ENCODE measurements around the gene KIAA1671. TPM values are rescaled to one million over a fixed set of nuclear protein-coding genes. Genes with fewer than 3 reads are reported as not detected.

KIAA1671 gene
- polyA plus RNA-seq, 1 of the 3 experiments (the other 2 are of a cell fraction): 7.4 TPM

- H3K4me3 ChIP-seq (ENCODE audit: low read depth in 2 of 2, low read length in 1 of 2): no peak overlapping the region
- no peak overlapping the region for H3K27ac ChIP-seq (ENCODE audit: low read depth in 2 of 2, low read length in 1 of 2)
- ChIA-PET CTCF (interaction anchor here (0.6 to 1.6 kb wide), 3 partner anchors 13 to 215 kb away, joined by 3 to 6 read pairs (median 4); no protein-coding TSS in a partner anchor), POLR2A (no interaction called here)
- H3K4me2 ChIP-seq: no peak overlapping the region
- H2AFZ ChIP-seq (ENCODE audit: low read depth): no peak overlapping the region
- no peak for DNase-seq
- no peaks in the 10 kb centered on the region for H3K36me3 ChIP-seq (replicated peaks in 1 of 2; ENCODE audit: control insufficient read depth in 1 of 2, insufficient read depth in 2 of 2, low read length in 1 of 2)
- H3K9me3 ChIP-seq: no peaks in the 10 kb centered on the region
- no peak for TF ChIP-seq MEF2A (IDR thresholded peaks at IDR 0.05; ENCODE audit: borderline replicate concordance, low read depth)
- TF ChIP-seq ELF1 (IDR thresholded peaks at IDR 0.05): no peak
- TF ChIP-seq FOXM1 (IDR thresholded peaks at IDR 0.05; ENCODE audit: low read depth): no peak
- no peak for TF ChIP-seq EP300 (IDR thresholded peaks at IDR 0.05; ENCODE audit: borderline replicate concordance in 1 of 2, low read depth in 1 of 2, low read length in 1 of 2)
- TF ChIP-seq MAX (IDR thresholded peaks at IDR 0.05; ENCODE audit: low read depth): no peak
- no peak for TF ChIP-seq RXRA (IDR thresholded peaks at IDR 0.05; ENCODE audit: borderline replicate concordance, low read depth)
- TF ChIP-seq PBX3 (IDR thresholded peaks at IDR 0.05): no peak
- TF ChIP-seq RFX5 (IDR thresholded peaks at IDR 0.05; ENCODE audit: low read length): no peak
- TF ChIP-seq ZBTB33 (IDR thresholded peaks at IDR 0.05; ENCODE audit: borderline replicate concordance, low read depth): no peak
- TF ChIP-seq NRF1 (IDR thresholded peaks at IDR 0.05; ENCODE audit: low read depth, low read length): no peak
- TF ChIP-seq FOSL2 (IDR thresholded peaks at IDR 0.05; ENCODE audit: borderline replicate concordance, low read depth): no peak
- no peak for TF ChIP-seq CHD2 (IDR thresholded peaks at IDR 0.05; ENCODE audit: low read length, partially characterized antibody)
- no peak for TF ChIP-seq TAF1 (IDR thresholded peaks at IDR 0.05; ENCODE audit: borderline replicate concordance, low read depth, low read length)
- TF ChIP-seq RAD21 (IDR thresholded peaks at IDR 0.05; ENCODE audit: low read length): no peak
- no peak for TF ChIP-seq SMC3 (IDR thresholded peaks at IDR 0.05; ENCODE audit: low read depth, low read length)
- TF ChIP-seq GATA2 (CRISPR knock-in tag; IDR thresholded peaks at IDR 0.05): no peak
- no peak for TF ChIP-seq USF1 (IDR thresholded peaks at IDR 0.05; ENCODE audit: borderline replicate concordance, low read depth)
- TF ChIP-seq REST (IDR thresholded peaks at IDR 0.05; ENCODE audit: low read depth, low read length): no peak
- H4K20me1 ChIP-seq (ENCODE audit: insufficient read depth): no peaks in the 10 kb centered on the region
- H3K9ac ChIP-seq: no peak overlapping the region
- peaks cover 0 to 25% of the 10 kb centered on the region in 2 experiments; a peak in 3 of 4 replicates for H3K4me1 ChIP-seq (ENCODE audit: control insufficient read depth in 1 of 2, insufficient read depth in 2 of 2, low read depth in 1 of 2, low read length in 1 of 2)
- peaks cover 22% of the 10 kb centered on the region for H3K79me2 ChIP-seq (ENCODE audit: insufficient read depth)
- H3K9me2 ChIP-seq: no peaks in the 10 kb centered on the region
- H3F3A ChIP-seq (replicated peaks; ENCODE audit: insufficient read depth): peaks cover 19% of the 10 kb centered on the region
- 92% methylated on average over 5 of the region's 5 CpGs for WGBS (ENCODE audit: low lambda C conversion rate)
- no peaks in the 10 kb centered on the region for H3K27me3 ChIP-seq (ENCODE audit: insufficient read depth)
Observed at GRCh38 chr22:24989541-24989951, 37.0 kb downstream of the KIAA1671 start.
